Gastrocnemius medialis (tissue), 4 donors: ENCODE measurements around the gene TLE2.

Experiments
- CTCF ChIP-seq, 5 experiments: fragments of 450-650 bp in 3 of 5; fragments of 200-600 bp in 2 of 5; sonication (generic) in 2 of 5; IDR thresholded peaks in 4 of 5; conservative IDR thresholded peaks in 1 of 5; 1 replicate in 4 of 5; 2 replicates in 1 of 5; pipeline ENCODE4 v1.5.1; 2016 to 2019; ENCODE audit warnings: antibody characterized with exemption in 5 of 5, mild to moderate bottlenecking in 3 of 5, moderate library complexity in 3 of 5
- POLR2A ChIP-seq, 2 donors: fragments of 450-650 bp; IDR thresholded peaks; one replicate each; pipeline ENCODE4 v1.6.1; 2017; ENCODE audit warnings: antibody characterized with exemption in 2 of 2, mild to moderate bottlenecking in 2 of 2, moderate library complexity in 2 of 2

GRCh38 chr19:2981898-2982297 lies 47.2 kb downstream of the TLE2 start:
- no peak for TF ChIP-seq CTCF (IDR thresholded peaks at IDR 0.05 in 4 of 5, conservative IDR thresholded peaks at IDR 0.05 in 1 of 5)
- TF ChIP-seq POLR2A (IDR thresholded peaks at IDR 0.05): no peak
